ENCODE measurements around the gene A3GALT2. TPM values are rescaled to one million over a fixed set of nuclear protein-coding genes. Genes with fewer than 3 reads are reported as not detected.

A3GALT2 gene
- total RNA-seq, 1 experiment from 2014 or later, result not detected

DNA sequence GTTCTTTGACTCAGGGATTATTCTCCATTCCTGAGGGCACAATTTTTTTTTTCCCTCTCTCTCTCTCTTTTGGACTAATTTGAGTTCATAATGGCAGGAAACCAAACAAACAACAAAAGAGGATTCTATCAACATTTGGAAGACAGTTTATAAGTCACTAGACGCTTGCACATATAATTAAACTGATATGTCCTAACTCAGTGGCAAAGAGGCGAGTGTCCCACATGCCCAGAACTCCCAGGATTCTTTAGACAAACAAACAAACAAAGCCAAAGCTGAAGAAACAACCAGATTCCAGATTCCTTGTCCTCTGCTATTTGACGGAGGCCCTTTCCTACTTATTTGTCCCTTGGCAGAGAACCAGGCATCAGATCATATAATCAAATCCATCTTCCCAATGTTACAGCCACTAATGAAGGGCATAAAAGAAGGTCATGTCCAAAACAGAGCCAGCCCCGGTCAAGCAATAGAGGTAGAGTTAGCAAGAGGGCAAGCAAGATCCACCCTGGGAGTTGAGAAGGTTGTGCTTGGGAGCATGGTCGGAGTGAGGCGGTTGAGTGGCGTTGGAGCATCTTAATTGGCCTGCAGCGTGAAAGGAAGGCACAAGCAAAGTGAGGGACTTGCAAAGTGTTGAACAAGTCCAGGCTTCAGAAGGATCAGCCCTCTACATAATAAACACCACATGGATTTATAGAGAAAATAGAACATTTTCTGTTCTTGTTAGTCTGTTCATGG, 34.3 kb downstream of the A3GALT2 start:
- Mint-ChIP-seq H3K36me3 (ENCODE audit: insufficient read depth, unreplicated experiment) (peaks cover 30% of the 10 kb centered on the region), H3K27ac (ENCODE audit: unreplicated experiment) (no peak overlapping the region), H3K4me1 (ENCODE audit: low read depth, unreplicated experiment) (no peaks in the 10 kb centered on the region), H3K9me3 (ENCODE audit: unreplicated experiment) (no peaks in the 10 kb centered on the region), H3K4me3 (ENCODE audit: unreplicated experiment) (no peak overlapping the region), H3K27me3 (ENCODE audit: insufficient read depth, unreplicated experiment) (no peaks in the 10 kb centered on the region)
- no peaks in the 10 kb centered on the region for H3K9me3 ChIP-seq
- H3K36me3 ChIP-seq (ENCODE audit: control insufficient read depth, insufficient read depth, low read length), result no peaks in the 10 kb centered on the region
- DNase-seq, result no peak
- no peaks in the 10 kb centered on the region for H3K27me3 ChIP-seq (replicated peaks; ENCODE audit: control insufficient read depth, insufficient read depth, low read length)
- no peak overlapping the region for H3K4me3 ChIP-seq (ENCODE audit: low read depth, low read length)
- intact Hi-C loops (cut with micrococcal nuclease; ENCODE audit: unreplicated experiment), result no loop called here
- BruUV-seq (replicated peaks), result no TSS peak
- no peaks in the 10 kb centered on the region for H3K4me1 ChIP-seq
- TF ChIP-seq, protein P1, sequence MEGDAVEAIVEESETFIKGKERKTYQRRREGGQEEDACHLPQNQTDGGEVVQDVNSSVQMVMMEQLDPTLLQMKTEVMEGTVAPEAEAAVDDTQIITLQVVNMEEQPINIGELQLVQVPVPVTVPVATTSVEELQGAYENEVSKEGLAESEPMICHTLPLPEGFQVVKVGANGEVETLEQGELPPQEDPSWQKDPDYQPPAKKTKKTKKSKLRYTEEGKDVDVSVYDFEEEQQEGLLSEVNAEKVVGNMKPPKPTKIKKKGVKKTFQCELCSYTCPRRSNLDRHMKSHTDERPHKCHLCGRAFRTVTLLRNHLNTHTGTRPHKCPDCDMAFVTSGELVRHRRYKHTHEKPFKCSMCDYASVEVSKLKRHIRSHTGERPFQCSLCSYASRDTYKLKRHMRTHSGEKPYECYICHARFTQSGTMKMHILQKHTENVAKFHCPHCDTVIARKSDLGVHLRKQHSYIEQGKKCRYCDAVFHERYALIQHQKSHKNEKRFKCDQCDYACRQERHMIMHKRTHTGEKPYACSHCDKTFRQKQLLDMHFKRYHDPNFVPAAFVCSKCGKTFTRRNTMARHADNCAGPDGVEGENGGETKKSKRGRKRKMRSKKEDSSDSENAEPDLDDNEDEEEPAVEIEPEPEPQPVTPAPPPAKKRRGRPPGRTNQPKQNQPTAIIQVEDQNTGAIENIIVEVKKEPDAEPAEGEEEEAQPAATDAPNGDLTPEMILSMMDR (IDR thresholded peaks at IDR 0.05; ENCODE audit: insufficient read depth in 1 of 2, low read depth in 1 of 2, low read length in 1 of 2, severe bottlenecking in 1 of 2, unreplicated experiment in 1 of 2), result no peak
- ChIA-PET POLR2A (no interaction called here), CTCF (no interaction called here)

DNA sequence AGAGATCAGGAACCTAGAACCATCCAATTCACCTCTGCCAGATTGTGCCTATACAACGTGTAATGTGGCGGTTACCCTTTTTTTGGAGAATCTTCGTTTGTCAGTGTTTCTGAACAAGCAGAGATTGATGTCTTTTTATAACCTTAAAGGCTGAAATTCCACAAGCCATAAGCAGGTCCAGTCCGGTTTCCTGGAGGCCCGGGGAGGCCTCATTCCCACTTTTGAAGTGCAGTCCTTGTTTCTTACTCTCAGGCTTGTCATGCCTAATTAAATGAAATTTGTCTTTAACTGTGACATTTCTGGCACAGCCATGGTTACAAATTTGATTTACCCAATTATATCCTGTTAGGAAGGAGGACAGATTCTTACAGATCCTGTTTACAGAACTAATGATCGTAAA, 36.8 kb downstream of the A3GALT2 start:
- no peaks in the 10 kb centered on the region for H3K36me3 ChIP-seq (ENCODE audit: control insufficient read depth, insufficient read depth, low read length)
- no TSS peak for BruUV-seq (replicated peaks)
- peaks cover 36% of the 10 kb centered on the region for H3K36me3 Mint-ChIP-seq (ENCODE audit: insufficient read depth, unreplicated experiment)
- H3K4me3 Mint-ChIP-seq (ENCODE audit: unreplicated experiment), result no peak overlapping the region
- H3K27ac Mint-ChIP-seq (ENCODE audit: unreplicated experiment), result no peak overlapping the region
- POLR2A ChIA-PET, result no interaction called here
- H3K9me3 Mint-ChIP-seq (ENCODE audit: unreplicated experiment), result no peaks in the 10 kb centered on the region
- TF ChIP-seq, protein P1 (IDR thresholded peaks at IDR 0.05; ENCODE audit: insufficient read depth in 1 of 2, low read depth in 1 of 2, low read length in 1 of 2, severe bottlenecking in 1 of 2, unreplicated experiment in 1 of 2), result no peak
- H3K4me1 Mint-ChIP-seq (ENCODE audit: low read depth, unreplicated experiment), result no peaks in the 10 kb centered on the region
- CTCF ChIA-PET, result no interaction called here
- no peaks in the 10 kb centered on the region for H3K4me1 ChIP-seq
- intact Hi-C loops (cut with micrococcal nuclease; ENCODE audit: unreplicated experiment), result no loop called here
- no peak for DNase-seq
- no peaks in the 10 kb centered on the region for H3K27me3 ChIP-seq (replicated peaks; ENCODE audit: control insufficient read depth, insufficient read depth, low read length)
- no peaks in the 10 kb centered on the region for H3K27me3 Mint-ChIP-seq (ENCODE audit: insufficient read depth, unreplicated experiment)
- H3K9me3 ChIP-seq, result no peaks in the 10 kb centered on the region
- H3K4me3 ChIP-seq (ENCODE audit: low read depth, low read length), result no peak overlapping the region

DNA sequence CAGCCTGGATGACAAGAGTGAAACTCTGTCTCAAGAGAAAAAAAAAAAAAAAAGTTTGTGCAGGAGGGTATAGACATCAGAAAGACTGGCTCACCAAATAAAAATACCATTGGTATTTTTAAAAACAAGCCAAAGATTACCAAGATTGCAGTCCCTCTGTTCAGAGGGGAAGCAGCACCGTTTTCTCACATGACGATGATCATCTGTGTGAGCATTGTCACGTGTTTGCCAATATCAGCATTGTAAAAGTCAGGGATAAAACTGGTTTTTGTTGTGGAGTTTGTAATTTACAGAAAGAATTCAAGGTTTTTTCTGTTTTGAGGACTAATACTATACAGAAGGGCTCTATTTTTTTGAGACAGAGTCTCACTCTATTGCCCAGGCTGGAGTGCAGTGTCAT, 38.1 kb downstream of the A3GALT2 start:
- Histone ChIP-seq H3K36me3 (ENCODE audit: control insufficient read depth, insufficient read depth, low read length) (no peaks in the 10 kb centered on the region), H3K4me3 (ENCODE audit: low read depth, low read length) (no peak overlapping the region), H3K27me3 (replicated peaks; ENCODE audit: control insufficient read depth, insufficient read depth, low read length) (no peaks in the 10 kb centered on the region), H3K4me1 (no peaks in the 10 kb centered on the region), H3K9me3 (no peaks in the 10 kb centered on the region)
- DNase-seq, result no peak
- intact Hi-C loops (cut with micrococcal nuclease; ENCODE audit: unreplicated experiment), result no loop called here
- Mint-ChIP-seq H3K4me3 (ENCODE audit: unreplicated experiment) (no peak overlapping the region), H3K27me3 (ENCODE audit: insufficient read depth, unreplicated experiment) (no peaks in the 10 kb centered on the region), H3K9me3 (ENCODE audit: unreplicated experiment) (no peaks in the 10 kb centered on the region), H3K27ac (ENCODE audit: unreplicated experiment) (no peak overlapping the region), H3K36me3 (ENCODE audit: insufficient read depth, unreplicated experiment) (peaks cover 32% of the 10 kb centered on the region), H3K4me1 (ENCODE audit: low read depth, unreplicated experiment) (no peaks in the 10 kb centered on the region)
- TF ChIP-seq, protein P1 (IDR thresholded peaks at IDR 0.05; ENCODE audit: insufficient read depth in 1 of 2, low read depth in 1 of 2, low read length in 1 of 2, severe bottlenecking in 1 of 2, unreplicated experiment in 1 of 2), result no peak
- ChIA-PET POLR2A (no interaction called here), CTCF (interaction anchor here (0.7 kb wide), 1 partner anchor 34 kb away, joined by 3 read pairs; no protein-coding TSS in a partner anchor)
- no TSS peak for BruUV-seq (replicated peaks)

Data from Caco-2 (cell line).